ENCODE data around the gene SPEN.

- no peak for TF ChIP-seq REST (IDR thresholded peaks at IDR 0.05; ENCODE audit: low read depth, low read length)
- TF ChIP-seq CTCF (IDR thresholded peaks at IDR 0.05), result no peak
- no peak for TF ChIP-seq JUND (IDR thresholded peaks at IDR 0.05)
- TF ChIP-seq POLR2AphosphoS5 (IDR thresholded peaks at IDR 0.05; ENCODE audit: low read depth, low read length), result no peak
- no peak for TF ChIP-seq MEF2A (IDR thresholded peaks at IDR 0.05; ENCODE audit: borderline replicate concordance, low read depth)
- no peak for TF ChIP-seq EP300 (IDR thresholded peaks at IDR 0.05; ENCODE audit: borderline replicate concordance in 1 of 2, low read depth in 1 of 2, low read length in 1 of 2)
- TF ChIP-seq TEAD4 (IDR thresholded peaks at IDR 0.05; ENCODE audit: borderline replicate concordance, insufficient read depth), result no peak
- TF ChIP-seq SMC3 (IDR thresholded peaks at IDR 0.05; ENCODE audit: low read depth, low read length), result no peak
- TF ChIP-seq NFIC (IDR thresholded peaks at IDR 0.05; ENCODE audit: borderline replicate concordance), result no peak
Observed at GRCh38 chr1:15866721-15867201, 19.3 kb downstream of the SPEN start.
